ENCODE data around the gene HSPA2.
A peak's percentile ranks its signal among the peaks of the same experiment; 100 is the strongest.

HSPA2 gene

GRCh38 chr14:64581817-64582216 lies 41.3 kb downstream of the HSPA2 start:
- H3K27ac ChIP-seq, result no peak overlapping the region
- no peak overlapping the region for H2AFZ ChIP-seq
- no peaks in the 10 kb centered on the region for H3K27me3 ChIP-seq (ENCODE audit: control insufficient read depth, insufficient read depth, low read length)
- no peak overlapping the region for H3K4me3 ChIP-seq (ENCODE audit: low read depth, low read length)
- TF ChIP-seq CTCF (IDR thresholded peaks at IDR 0.05), result no peak
- no peaks in the 10 kb centered on the region for H3K36me3 ChIP-seq (ENCODE audit: control insufficient read depth, insufficient read depth, low read length)
- H3K4me2 ChIP-seq (ENCODE audit: low read length), result peak overlapping the region; percentile 8
- no peak overlapping the region for H3K9ac ChIP-seq
- H3K79me2 ChIP-seq, result no peaks in the 10 kb centered on the region
- H3K9me3 ChIP-seq (ENCODE audit: control insufficient read depth, low read length), result no peaks in the 10 kb centered on the region
- H3K4me1 ChIP-seq, result peaks cover 12% of the 10 kb centered on the region

DNA sequence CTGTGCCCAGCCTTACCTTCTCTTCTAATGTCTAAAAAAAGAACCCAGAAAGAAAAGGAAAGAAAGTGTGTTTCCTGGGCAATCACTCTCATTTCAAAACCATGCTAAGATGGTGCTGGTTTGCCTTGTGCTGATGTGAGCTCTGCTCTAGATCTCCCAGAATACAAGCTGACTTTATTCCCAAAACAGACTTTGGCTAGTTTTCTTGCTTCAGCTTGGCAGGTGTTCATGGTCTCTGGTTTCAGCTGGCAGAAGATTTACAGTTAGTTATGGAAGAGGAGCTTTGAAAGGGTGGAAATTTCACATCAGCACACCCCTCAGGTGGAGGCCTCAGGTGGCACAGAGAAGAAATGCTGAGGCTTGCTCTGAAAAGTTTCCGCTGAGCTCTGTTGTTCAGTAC lies 43.6 kb downstream of the HSPA2 start:
- no peak for TF ChIP-seq CTCF (IDR thresholded peaks at IDR 0.05)
- Histone ChIP-seq H3K36me3 (ENCODE audit: control insufficient read depth, insufficient read depth, low read length) (no peaks in the 10 kb centered on the region), H3K9me3 (ENCODE audit: control insufficient read depth, low read length) (no peaks in the 10 kb centered on the region), H3K4me3 (ENCODE audit: low read depth, low read length) (peak overlapping the region; percentile 24), H3K4me1 (peaks cover 12% of the 10 kb centered on the region), H3K4me2 (ENCODE audit: low read length) (peak overlapping the region; percentile 25), H3K79me2 (no peaks in the 10 kb centered on the region), H3K27me3 (ENCODE audit: control insufficient read depth, insufficient read depth, low read length) (no peaks in the 10 kb centered on the region), H2AFZ (peak overlapping the region; percentile 47), H3K9ac (no peak overlapping the region), H3K27ac (peak overlapping the region; percentile 50)

DNA sequence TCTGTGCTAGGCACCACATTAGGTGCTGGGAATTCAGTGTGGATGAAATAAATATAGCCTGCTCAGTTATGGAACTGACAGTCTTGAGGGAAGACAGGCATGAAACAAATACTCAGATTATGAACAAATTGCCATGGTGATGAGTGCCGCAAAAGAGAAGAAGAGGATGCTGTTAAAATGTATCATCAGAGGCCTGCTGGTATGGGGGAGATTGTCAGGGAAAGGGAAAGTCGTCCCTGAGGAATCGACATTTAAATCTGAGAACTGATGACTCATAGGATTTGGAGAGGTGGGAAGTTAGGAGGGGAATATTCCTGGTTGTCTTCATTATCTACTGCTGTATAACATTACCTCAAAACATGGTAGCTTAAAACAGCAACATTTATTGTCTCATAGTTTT lies 51.3 kb downstream of the HSPA2 start:
- Histone ChIP-seq H3K27ac (no peak overlapping the region), H3K9me3 (ENCODE audit: control insufficient read depth, low read length) (no peaks in the 10 kb centered on the region), H3K4me3 (ENCODE audit: low read depth, low read length) (no peak overlapping the region), H2AFZ (no peak overlapping the region), H3K4me2 (ENCODE audit: low read length) (no peak overlapping the region), H3K79me2 (no peaks in the 10 kb centered on the region), H3K36me3 (ENCODE audit: control insufficient read depth, insufficient read depth, low read length) (no peaks in the 10 kb centered on the region), H3K4me1 (no peaks in the 10 kb centered on the region), H3K27me3 (ENCODE audit: control insufficient read depth, insufficient read depth, low read length) (no peaks in the 10 kb centered on the region), H3K9ac (no peak overlapping the region)
- no peak for TF ChIP-seq CTCF (IDR thresholded peaks at IDR 0.05)

All from parathyroid adenoma (tissue), 2 donors.